MM.1S (cell line): ENCODE data around the gene DEXI.

Experiments used
- DNase-seq: peaks from one replicate; pipeline ENCODE4 v3.0.0-alpha.2; 2015
- H2AFZ ChIP-seq: fragments of 300-600 bp; sonication (generic); 2 replicates; pipeline ENCODE4 v1.6.0; 2016; ENCODE audit warnings: antibody characterized with exemption, low read length
- H3F3A ChIP-seq: fragments of 300-600 bp; sonication (generic); 2 replicates; pipeline ENCODE4 v1.6.1; 2016; ENCODE audit warnings: mild to moderate bottlenecking, antibody characterized with exemption, low read length, moderate library complexity, mixed read lengths; ENCODE audit not compliant: insufficient read depth
- H3K27ac ChIP-seq: fragments of 300-600 bp; sonication (generic); 2 replicates; pipeline ENCODE4 v1.5.1; 2016; ENCODE audit warnings: mild to moderate bottlenecking, low read length
- H3K27me3 ChIP-seq: fragments of 300-600 bp; sonication (generic); replicated peaks from 2 replicates; pipeline ENCODE4 v1.6.0; 2016; ENCODE audit warnings: low read length; ENCODE audit not compliant: insufficient read depth
- H3K36me3 ChIP-seq: fragments of 300-600 bp; sonication (generic); replicated peaks from 2 replicates; pipeline ENCODE4 v1.6.1; 2016; ENCODE audit warnings: mild to moderate bottlenecking, low read length, mixed read lengths; ENCODE audit not compliant: insufficient read depth
- H3K4me1 ChIP-seq: fragments of 300-600 bp; sonication (generic); 2 replicates; pipeline ENCODE4 v1.6.1; 2016; ENCODE audit warnings: low read length, mixed read lengths
- H3K4me2 ChIP-seq: fragments of 300-600 bp; sonication (generic); 2 replicates; pipeline ENCODE4 v1.6.0; 2016; ENCODE audit warnings: low read depth, low read length
- H3K4me3 ChIP-seq: fragments of 300-600 bp; sonication (generic); 2 replicates; pipeline ENCODE4 v1.5.1; 2016; ENCODE audit warnings: low read length, mixed read lengths
- H3K79me2 ChIP-seq: fragments of 300-600 bp; sonication (generic); 2 replicates; pipeline ENCODE4 v1.6.1; 2016; ENCODE audit warnings: mixed run types, low read length, mixed read lengths
- H3K9ac ChIP-seq: fragments of 300-600 bp; sonication (generic); 2 replicates; pipeline ENCODE4 v1.6.1; 2016; ENCODE audit warnings: low read length, mixed read lengths
- H3K9me2 ChIP-seq: fragments of 300-600 bp; sonication (generic); replicated peaks from 2 replicates; pipeline ENCODE4 v1.6.1; 2016; ENCODE audit warnings: mild to moderate bottlenecking, low read length, mixed read lengths; ENCODE audit not compliant: insufficient read depth
- H3K9me3 ChIP-seq: fragments of 300-600 bp; sonication (generic); replicated peaks from 2 replicates; pipeline ENCODE4 v1.6.1; 2016; ENCODE audit warnings: mild to moderate bottlenecking, low read length, mixed read lengths; ENCODE audit not compliant: insufficient read depth
- H4K20me1 ChIP-seq: fragments of 300-600 bp; sonication (generic); 2 replicates; pipeline ENCODE4 v1.6.1; 2016; ENCODE audit warnings: mild to moderate bottlenecking, low read length, moderate library complexity, mixed read lengths; ENCODE audit not compliant: insufficient read depth
- CTCF ChIP-seq: fragments of 300-600 bp; sonication (generic); IDR thresholded peaks from 2 replicates; pipeline ENCODE4 v1.5.1; 2016; ENCODE audit warnings: antibody characterized with exemption, low read length, mixed read lengths
- EZH2 ChIP-seq: fragments of 300-600 bp; sonication (generic); optimal IDR thresholded peaks from 2 replicates; pipeline ENCODE3; 2017; ENCODE audit warnings: low read depth, mild to moderate bottlenecking, antibody characterized with exemption, low read length, mixed read lengths
- EZH2phosphoT487 ChIP-seq: fragments of 300-600 bp; sonication (generic); IDR thresholded peaks from 2 replicates; pipeline ENCODE4 v1.6.1; 2018; ENCODE audit warnings: antibody characterized with exemption, low read length

The DEXI gene

GRCh38 chr16:10942352-10943063, at the start of gene DEXI:
TSS of gene DEXI (minus strand) at chr16:10942468. CDS start at chr16:10942005, 463 bp downstream.
- Histone ChIP-seq H3K9me3 (no peaks in the 10 kb centered on the region), H4K20me1 (peaks cover 6% of the 10 kb centered on the region; the same call in 1 of the 2 replicates), H3K9me2 (no peaks in the 10 kb centered on the region), H3K36me3 (no peaks in the 10 kb centered on the region), H3K4me1 (peaks cover 44% of the 10 kb centered on the region), H3K4me3 (peak within 1 kb of the TSS; percentile 82), H3K27ac (no peak within 1 kb of the TSS), H3K27me3 (no peaks in the 10 kb centered on the region), H3K9ac (peak within 1 kb of the TSS; percentile 66), H2AFZ (peak within 1 kb of the TSS; percentile 69), H3K4me2 (peak within 1 kb of the TSS; percentile 91), H3K79me2 (peaks cover 67% of the 10 kb centered on the region), H3F3A (0 out of 2 replicates have a peak, but pooled peaks cover 6% of the 10 kb centered on the region)
- no peak for TF ChIP-seq EZH2
- DNase-seq: peak; percentile 95

- H3K4me1 ChIP-seq: no peaks in the 10 kb centered on the region
- no peaks in the 10 kb centered on the region for H3K9me3 ChIP-seq
- H3K27me3 ChIP-seq: no peaks in the 10 kb centered on the region
- DNase-seq: no peak
- H3K36me3 ChIP-seq: no peaks in the 10 kb centered on the region
- H3K9ac ChIP-seq: no peak overlapping the region
- H3K9me2 ChIP-seq: no peaks in the 10 kb centered on the region
- no peaks in the 10 kb centered on the region for H3K79me2 ChIP-seq
- TF ChIP-seq EZH2 (no peak), EZH2phosphoT487 (no peak), CTCF (no peak)
- no peak overlapping the region for H2AFZ ChIP-seq
- H3K4me3 ChIP-seq: no peak overlapping the region
- no peak overlapping the region for H3K4me2 ChIP-seq
- no peaks in the 10 kb centered on the region for H4K20me1 ChIP-seq
- H3K27ac ChIP-seq: no peak overlapping the region
- H3F3A ChIP-seq: no peaks in the 10 kb centered on the region
Measured at GRCh38 chr16:10990378-10990777, 48.1 kb upstream of the DEXI start.

DNA sequence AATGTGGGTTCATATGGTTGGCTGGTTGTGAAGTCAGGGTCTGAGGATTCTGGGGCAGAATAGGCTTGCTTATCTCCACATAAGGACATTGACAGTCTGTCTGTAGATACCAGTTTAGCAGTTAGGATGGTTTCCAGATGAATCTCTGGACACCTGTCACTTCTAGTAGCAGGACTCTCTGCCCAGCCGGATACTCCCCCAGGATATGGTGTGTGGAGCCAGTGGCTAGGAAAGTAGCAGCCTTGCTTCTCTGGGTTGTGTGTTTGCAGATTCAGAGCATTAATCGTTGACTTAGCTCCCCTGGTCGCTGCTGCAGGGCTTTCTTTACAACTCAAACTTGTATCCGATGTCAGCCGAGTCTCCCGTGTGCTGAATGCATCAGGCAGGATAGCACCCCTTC, 47.3 kb upstream of the DEXI start:
- no peaks in the 10 kb centered on the region for H3K9me2 ChIP-seq
- no peaks in the 10 kb centered on the region for H3F3A ChIP-seq
- DNase-seq: no peak
- no peak overlapping the region for H2AFZ ChIP-seq
- no peaks in the 10 kb centered on the region for H4K20me1 ChIP-seq
- H3K27ac ChIP-seq: no peak overlapping the region
- no peaks in the 10 kb centered on the region for H3K36me3 ChIP-seq
- H3K4me3 ChIP-seq: no peak overlapping the region
- 0 out of 2 replicates have a peak, but pooled peaks cover 1% of the 10 kb centered on the region for H3K4me1 ChIP-seq
- H3K9ac ChIP-seq: no peak overlapping the region
- TF ChIP-seq CTCF (no peak), EZH2phosphoT487 (no peak), EZH2 (no peak)
- H3K27me3 ChIP-seq: no peaks in the 10 kb centered on the region
- H3K4me2 ChIP-seq: no peak overlapping the region
- no peaks in the 10 kb centered on the region for H3K9me3 ChIP-seq
- H3K79me2 ChIP-seq: no peaks in the 10 kb centered on the region

- H3K27ac ChIP-seq: no peak overlapping the region
- H2AFZ ChIP-seq: no peak overlapping the region
- peaks cover 8% of the 10 kb centered on the region for H3K4me1 ChIP-seq
- no peaks in the 10 kb centered on the region for H3K9me2 ChIP-seq
- H3K9me3 ChIP-seq: no peaks in the 10 kb centered on the region
- 0 out of 2 replicates have a peak, but pooled peaks cover 5% of the 10 kb centered on the region for H3F3A ChIP-seq
- H3K27me3 ChIP-seq: no peaks in the 10 kb centered on the region
- H3K79me2 ChIP-seq: no peaks in the 10 kb centered on the region
- TF ChIP-seq CTCF (no peak), EZH2phosphoT487 (no peak), EZH2 (no peak)
- H3K4me3 ChIP-seq: no peak overlapping the region
- no peaks in the 10 kb centered on the region for H3K36me3 ChIP-seq
- no peak overlapping the region for H3K4me2 ChIP-seq
- DNase-seq: no peak
- no peak overlapping the region for H3K9ac ChIP-seq
- H4K20me1 ChIP-seq: no peaks in the 10 kb centered on the region
Measured at GRCh38 chr16:10988879-10989278, 46.6 kb upstream of the DEXI start.
